T-helper 1 cell (primary cell): ENCODE results near the gene CCDC9.
"Not testable (repeated sequence)": the region's sequence is repeated elsewhere in the genome, so short reads cannot be mapped to it uniquely, and the experiment has no call there.

ENCODE experiments used
- DNase-seq, 5 donors: peaks; one replicate each; pipeline ENCODE4 v3.0.0-alpha.2; 2012 to 2020

CCDC9 gene

GRCh38 chr19:47261946-47262793, 5.8 kb downstream of the CCDC9 start:
- not testable (repeated sequence) for DNase-seq

DNA sequence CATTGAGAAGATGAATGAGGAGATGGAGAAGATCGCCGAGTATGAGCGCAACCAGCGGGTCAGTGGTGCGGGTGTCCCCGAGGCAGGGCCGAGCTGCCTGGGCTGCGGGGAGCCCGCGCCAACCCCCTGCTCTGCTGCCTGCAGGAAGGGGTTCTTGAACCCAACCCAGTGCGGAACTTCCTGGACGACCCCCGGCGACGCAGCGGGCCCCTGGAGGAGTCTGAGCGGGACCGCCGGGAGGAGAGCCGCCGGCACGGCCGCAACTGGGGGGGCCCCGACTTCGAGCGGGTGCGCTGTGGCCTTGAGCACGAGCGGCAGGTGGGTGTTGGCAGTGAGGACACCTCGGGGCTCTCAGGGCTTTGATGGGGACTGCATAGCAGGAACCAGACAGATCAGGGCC, 8.3 kb downstream of the CCDC9 start:
- DNase-seq = no peak

GRCh38 chr19:47266401-47266941, 10.1 kb downstream of the CCDC9 start:
- no peak for DNase-seq

DNA sequence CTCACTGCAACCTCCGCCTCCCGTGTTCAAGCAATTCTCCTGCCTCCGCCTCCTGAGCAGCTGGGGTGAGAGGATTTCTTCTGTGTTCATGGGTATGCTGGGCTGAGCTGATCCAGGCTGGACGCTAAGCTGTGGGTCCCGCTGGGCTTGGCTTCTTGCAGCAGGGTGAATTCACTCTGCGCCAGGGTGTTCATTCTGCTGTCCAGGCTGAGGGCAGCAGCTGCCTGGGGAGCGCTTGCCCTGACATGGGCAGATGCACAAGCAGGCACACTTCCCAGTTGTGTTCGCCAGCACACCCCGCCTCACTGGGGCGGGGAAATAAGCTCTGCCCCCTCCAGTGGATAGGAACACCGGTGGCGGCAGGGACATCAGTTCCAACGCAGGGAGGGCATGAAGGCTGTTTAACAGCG, 11.0 kb downstream of the CCDC9 start:
- no peak for DNase-seq

- DNase-seq = no peak
These were observed 11.7 kb downstream of the CCDC9 start for GRCh38 chr19:47268028-47268427.

GRCh38 chr19:47269596-47269995, 13.3 kb downstream of the CCDC9 start:
- DNase-seq = no peak

- no peak for DNase-seq
These were observed 14.1 kb downstream of the CCDC9 start for GRCh38 chr19:47270408-47270807.

DNA sequence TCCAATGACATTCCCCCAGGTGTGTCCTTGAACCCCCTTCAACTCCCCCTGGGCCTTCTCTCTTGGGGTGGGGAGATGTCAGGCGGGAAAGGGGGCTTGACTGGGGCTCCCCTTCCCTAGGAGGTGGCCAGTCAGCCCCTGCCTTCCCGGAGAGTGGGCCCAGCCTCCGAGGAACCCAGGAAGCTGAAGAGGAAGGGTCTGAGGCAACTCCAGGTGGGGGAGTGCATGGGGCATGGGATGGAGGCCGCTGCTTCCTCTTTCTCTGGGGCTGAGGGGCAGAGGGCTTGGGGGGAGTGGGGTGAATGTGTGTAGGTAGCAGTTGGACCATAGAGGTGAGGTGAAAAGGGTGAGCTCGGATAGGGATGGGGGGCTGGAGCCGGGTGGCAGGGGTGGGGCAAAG, 15.6 kb downstream of the CCDC9 start:
- DNase-seq = no peak

- DNase-seq = peak in 2 of 5 donors; percentile 48 to 53
These were observed 16.4 kb downstream of the CCDC9 start for GRCh38 chr19:47272448-47273312.

DNA sequence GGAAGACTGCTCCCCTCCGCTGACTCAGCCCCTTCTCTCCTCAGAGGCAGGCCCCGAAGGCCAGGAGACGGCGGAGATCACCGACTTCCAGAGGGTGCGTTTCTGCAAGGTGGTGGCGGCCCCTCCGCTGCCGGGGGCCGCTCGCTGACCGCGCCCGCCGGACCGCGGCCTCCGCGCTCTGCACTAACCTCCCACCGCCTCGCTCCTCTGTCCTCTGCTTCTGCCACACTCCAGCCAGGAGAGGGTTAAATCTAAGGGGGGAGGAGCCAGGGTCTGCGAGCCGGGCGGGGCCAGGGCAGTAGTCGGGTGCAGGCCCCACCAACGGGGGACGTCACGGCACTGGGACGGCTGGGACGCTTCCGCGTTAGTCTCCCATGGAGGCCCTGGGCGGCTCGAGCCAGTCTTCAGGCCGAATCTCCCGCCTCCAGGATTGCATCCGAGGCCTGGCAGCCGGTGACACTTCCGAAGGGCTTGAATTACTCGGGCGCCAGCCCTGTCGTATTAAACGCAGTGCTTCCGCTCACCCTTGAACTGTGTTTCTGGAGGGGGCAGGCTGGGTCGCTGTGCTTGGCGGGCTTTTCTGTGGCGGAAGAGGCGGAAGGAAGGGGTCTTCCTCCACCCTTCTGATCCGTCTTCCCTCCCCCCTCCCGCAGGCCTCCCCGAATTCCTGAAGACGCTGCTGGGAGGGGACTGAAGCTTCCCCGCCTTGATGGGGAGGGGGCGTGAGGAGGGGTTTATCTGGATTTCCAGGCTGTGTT, 17.2 kb downstream of the CCDC9 start:
- DNase-seq = peak; percentile 78 to 93 (median 86)

- DNase-seq = peak; percentile 96 to 100 (median 99)
These were observed 18.0 kb downstream of the CCDC9 start, which contains the start of gene INAFM1 for GRCh38 chr19:47274071-47274890. TSS of gene INAFM1 (plus strand) at chr19:47274885. CDS start at chr19:47274920, 35 bp downstream.

- peak in 1 of 5 donors; percentile 18 for DNase-seq
These were observed 18.8 kb downstream of the CCDC9 start for GRCh38 chr19:47274891-47275761.

DNA sequence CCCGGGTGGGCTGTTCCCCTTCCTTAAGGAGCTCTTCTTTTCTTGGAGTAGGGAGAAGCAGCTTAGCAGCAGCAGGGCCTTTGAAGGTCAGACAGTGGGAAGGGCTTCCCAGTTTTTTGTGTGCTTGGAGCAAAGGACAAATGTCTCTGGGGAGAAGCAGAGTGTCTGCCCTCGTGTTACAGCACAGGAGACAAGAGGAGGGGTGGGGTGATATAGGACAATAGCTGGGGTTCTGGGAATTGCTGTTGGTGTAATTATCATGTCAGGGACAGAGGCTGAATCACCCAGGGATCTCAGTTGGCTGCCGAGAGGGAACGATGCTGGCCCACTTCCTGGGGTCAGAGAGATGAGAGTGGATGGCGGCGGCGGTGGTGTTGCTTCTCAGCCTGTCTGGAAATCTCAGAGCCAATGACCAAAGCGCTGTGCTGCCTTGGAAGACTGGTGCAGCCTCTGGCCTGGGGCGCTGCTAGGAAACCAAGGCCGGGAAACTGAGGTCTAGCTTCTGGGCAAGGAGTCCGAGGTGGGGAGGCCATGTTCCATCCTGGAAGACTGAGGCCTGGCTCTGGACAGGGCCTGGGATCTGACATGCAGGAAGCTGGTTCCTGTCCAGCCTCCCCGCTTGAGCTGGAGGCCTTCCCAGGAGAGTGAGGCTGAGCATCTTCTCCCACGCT, 19.6 kb downstream of the CCDC9 start:
- no peak for DNase-seq

DNA sequence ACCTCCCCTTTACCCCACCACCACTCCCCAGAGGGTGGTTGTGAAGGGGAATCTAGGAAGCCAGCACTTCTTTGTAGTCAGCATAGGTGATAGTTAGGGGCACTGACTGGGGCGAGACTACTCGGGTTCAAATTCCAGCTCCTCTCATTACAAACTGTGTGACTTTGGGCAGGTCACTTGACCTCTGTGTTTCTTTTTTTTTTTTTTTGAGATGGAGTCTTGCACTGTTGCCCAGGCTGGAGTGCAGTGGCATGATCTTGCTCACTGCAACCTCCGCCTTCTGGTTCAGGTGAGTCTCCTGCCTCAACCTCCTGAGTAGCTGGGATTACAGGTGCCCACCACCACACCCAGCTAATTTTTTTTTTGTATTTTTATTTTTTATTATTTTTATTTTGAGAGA, 20.2 kb downstream of the CCDC9 start:
- not testable (repeated sequence) for DNase-seq

- DNase-seq = peak in 3 of 5 donors; percentile 38 to 50 (median 45)
These were observed 24.0 kb downstream of the CCDC9 start for GRCh38 chr19:47280183-47280797.

- no peak for DNase-seq
These were observed 27.2 kb downstream of the CCDC9 start for GRCh38 chr19:47283405-47284059.

DNA sequence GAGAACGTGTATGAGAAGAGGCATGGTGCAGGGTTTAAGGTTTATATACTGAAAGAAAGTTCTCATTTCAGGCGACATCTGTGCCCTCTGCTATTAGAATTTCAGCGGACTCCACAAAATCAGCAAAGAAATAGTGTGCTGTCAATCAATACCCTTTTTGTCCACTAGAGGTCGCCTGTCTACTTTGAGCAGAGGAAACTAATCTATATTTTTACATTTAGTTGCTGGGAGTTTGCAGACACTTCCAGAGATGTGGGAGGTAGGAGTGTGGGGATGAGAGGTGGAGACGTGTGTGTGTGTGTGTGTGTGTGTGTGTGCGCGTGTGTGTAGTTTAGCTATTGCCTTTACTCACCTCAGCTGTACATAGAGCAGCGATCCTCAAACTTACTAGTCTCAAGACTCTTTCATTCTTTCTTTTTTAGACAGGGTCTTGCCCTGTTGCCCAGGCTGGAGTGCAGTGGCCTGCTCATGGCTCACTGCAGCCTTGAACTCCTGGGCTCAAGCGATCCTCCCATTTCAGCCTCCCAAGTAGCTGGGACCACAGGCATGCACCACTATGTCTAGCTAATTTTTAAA, 28.1 kb downstream of the CCDC9 start:
- DNase-seq = peak in 3 of 5 donors; percentile 48 to 59 (median 49)

DNA sequence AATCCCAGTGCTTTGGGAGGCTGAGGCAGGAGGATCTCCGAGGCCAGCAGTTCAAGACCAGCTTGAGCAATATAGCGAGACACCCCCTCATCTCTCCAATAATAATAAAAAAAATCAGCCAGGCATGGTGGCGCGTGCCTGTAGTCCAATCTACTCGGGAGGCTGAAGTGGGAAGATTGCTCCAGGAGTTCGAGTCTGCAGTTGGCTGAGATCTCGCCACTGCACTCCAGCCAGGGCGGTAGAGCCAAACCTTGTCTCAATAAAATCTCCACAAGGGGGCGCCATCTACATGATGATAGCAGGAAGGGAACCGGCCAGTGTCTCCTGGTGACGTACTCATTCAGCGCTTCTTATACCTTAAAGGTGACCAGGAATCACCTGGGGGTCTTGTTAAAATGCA, 39.7 kb downstream of the CCDC9 start:
- peak; percentile 37 to 82 (median 73) for DNase-seq
